NCI-H526 (cell line): ENCODE results near the gene PDSS2.
"Not testable (repeated sequence)": the region's sequence is repeated elsewhere in the genome, so short reads cannot be mapped to it uniquely, and the experiment has no call there.

Source experiments
- DNase-seq, 2 experiments: peaks; one replicate each; lab custom pipeline; 2025; lab: John Stamatoyannopoulos, UW

PDSS2 gene

GRCh38 chr6:107161521-107161920 lies 297.8 kb downstream of the PDSS2 start:
- no peak for DNase-seq

GRCh38 chr6:107156617-107157016 lies 302.7 kb downstream of the PDSS2 start:
- no peak for DNase-seq

DNA sequence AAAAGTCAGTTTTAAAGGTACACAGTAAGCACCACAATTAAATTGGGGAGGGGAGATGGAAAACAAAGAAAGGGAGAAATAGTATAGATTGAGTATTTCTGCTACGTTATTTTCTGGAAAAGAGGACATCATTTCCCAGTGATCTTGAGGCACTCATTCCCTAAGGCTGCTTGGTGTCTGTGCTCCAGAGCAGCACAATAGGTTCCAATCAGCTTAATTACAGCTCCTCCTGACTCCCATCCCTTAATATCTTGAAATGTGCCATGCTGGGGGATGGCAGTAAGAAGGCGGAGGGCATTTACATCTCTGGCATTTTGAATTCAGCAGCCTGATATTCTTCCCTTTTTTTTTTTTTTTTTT lies 304.6 kb downstream of the PDSS2 start:
- DNase-seq, result no peak

GRCh38 chr6:107154131-107154800 lies 305.1 kb downstream of the PDSS2 start:
- no peak for DNase-seq

DNA sequence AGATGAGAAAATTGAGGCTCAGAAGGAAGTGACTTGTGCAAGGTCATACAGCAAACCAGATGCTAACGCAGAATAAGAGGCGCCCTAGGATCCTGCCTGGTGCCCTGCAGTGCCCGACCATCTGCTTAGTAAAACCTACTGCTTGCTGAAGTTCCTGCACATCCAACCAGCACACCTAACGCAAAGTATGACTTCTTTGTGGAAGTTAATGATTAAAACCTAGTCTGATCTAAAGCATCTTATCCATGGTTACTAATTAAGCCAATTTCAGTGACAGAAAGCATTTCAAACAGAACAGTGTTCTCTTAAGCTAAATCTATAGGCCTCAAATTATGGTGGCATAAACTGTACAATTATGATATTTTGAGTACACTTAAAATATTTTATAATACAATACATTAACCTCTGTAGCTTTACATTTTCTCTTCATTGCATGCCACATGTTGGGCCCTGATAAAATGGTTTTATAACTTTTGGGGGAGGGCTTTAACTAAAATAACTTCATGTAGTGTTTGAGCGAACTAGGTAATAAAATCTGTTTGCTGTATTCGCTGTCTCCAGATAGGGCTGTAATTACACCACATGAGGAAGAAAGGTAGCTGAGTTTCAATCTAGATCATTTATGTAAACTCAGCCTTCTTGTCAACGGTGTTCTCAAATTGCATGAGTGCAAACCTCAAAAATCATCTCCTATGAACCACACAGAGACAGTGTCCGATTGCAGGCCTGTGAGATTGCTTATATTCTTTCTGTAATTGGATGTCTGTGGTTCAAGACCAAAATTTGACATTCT lies 306.5 kb downstream of the PDSS2 start:
- DNase-seq, result peak; percentile 14 to 59

GRCh38 chr6:107144666-107145065 lies 314.7 kb downstream of the PDSS2 start:
- no peak for DNase-seq

DNA sequence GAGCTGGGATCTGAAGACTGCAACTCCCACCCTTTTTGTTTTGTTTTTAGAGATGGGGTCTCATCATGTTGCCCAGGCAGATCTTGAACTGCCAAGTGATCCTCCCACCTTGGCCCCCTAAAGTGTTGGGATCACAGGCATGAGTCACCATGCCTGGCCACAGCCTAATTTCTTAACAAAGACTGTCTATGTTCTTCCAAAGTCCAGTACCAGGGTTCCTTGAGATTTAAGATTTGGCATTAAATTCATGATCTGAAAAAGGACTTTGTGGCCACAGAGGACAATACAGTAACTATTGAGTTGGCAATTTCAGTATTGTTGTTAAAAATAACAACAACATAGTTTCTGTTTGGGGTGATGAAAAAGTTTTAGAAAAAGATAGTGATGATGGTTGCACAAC lies 315.4 kb downstream of the PDSS2 start:
- no peak for DNase-seq

DNA sequence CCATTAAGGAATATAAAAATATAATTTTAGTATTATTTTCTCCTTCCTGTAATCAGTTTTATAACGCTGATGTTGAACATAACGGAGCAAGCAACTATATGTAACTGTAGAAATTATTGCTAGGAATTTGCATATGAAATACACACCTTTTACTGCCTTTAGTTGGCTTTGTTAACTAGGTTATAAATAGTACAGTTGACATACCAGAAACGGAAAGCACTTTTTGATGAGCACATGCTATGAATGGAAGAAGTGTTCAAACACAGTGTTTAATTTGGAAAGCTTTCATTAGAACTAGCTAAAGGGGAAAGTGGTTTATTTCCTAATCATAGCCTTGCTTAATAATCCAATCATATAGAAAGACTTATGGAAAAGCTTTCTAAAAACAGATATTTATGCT lies 318.8 kb downstream of the PDSS2 start:
- peak; percentile 12 to 44 for DNase-seq

- DNase-seq, result not testable (repeated sequence)
Measured at GRCh38 chr6:107136324-107136723, 323.0 kb downstream of the PDSS2 start.

- DNase-seq, result not testable (repeated sequence)
Measured at GRCh38 chr6:107135048-107135680, 324.2 kb downstream of the PDSS2 start.

- peak; percentile 7 to 45 for DNase-seq
Measured at GRCh38 chr6:107132330-107132954, 326.9 kb downstream of the PDSS2 start.

GRCh38 chr6:107129370-107129925 lies 329.9 kb downstream of the PDSS2 start:
- DNase-seq, result peak in 1 of 2 experiments; percentile 28

- DNase-seq, result no peak
Measured at GRCh38 chr6:107128577-107128976, 330.8 kb downstream of the PDSS2 start.

- no peak for DNase-seq
Measured at GRCh38 chr6:107128175-107128574, 331.2 kb downstream of the PDSS2 start.

DNA sequence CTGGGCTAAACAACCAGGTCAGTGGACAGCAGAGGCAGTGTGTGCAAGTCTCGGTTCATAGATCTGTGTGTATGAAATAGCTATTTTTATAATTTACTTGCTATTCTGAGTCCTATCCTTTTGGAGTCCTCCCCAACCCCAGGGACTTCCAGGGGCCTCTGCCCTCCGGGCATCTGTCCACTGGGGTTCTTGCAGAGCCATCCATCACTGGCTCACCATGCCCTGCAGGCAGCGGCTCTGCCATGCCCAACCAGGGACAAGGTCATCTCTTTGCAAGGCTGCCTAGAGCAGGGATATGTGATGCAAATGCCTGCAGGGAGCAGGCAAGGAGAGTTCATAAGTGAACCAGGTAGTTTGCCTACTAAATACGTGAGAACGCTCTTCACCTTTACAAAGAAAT lies 333.6 kb downstream of the PDSS2 start:
- DNase-seq, result peak in 1 of 2 experiments; percentile 43

GRCh38 chr6:107124934-107125348 lies 334.4 kb downstream of the PDSS2 start:
- DNase-seq, result peak; percentile 48 to 70

DNA sequence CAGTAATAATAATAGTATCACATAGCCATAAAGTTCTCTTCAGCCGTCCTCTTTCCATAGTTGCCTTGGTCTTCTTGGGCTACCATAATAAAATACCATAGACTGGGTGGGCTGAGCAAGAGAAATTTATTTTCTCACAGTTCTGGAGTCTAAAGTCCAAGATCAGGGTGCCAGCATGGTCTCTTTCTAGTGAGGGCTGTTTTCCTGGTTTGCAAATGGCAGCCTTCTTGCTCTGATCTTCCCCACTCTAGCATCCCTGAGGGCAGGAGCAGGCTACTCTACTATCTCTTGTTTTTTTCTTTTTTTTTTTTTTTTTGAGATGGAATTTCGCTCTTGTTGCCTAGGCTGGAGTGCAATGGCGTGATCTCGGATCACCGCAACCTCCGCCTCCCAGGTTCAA lies 335.9 kb downstream of the PDSS2 start:
- no peak for DNase-seq

- no peak for DNase-seq
Measured at GRCh38 chr6:107122748-107123147, 336.6 kb downstream of the PDSS2 start.

DNA sequence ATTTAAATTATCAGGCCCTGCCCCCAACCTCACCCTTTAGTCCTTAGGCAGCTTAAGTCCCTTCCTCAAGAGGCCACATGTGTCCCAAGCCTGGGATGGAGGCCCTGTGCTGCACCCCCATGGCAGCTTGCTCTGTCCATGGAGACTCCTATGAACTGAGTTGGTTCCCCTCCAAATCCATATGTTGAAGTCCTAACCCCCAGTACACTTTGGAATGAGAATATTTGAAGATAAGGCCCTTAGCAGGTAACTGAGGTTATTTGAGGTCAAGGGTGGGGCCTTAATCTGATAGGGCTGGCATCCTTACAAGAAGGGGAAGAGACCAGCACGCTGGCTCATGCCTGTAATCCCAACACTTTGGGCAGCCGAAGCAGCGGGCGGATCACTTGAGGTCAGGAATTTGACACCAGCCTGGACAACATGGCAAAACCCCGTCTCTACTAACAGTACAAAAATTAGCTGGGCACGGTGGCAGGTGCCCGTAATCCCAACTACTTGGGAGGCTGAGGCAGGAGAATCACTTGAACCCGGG lies 337.3 kb downstream of the PDSS2 start:
- DNase-seq, result no peak

DNA sequence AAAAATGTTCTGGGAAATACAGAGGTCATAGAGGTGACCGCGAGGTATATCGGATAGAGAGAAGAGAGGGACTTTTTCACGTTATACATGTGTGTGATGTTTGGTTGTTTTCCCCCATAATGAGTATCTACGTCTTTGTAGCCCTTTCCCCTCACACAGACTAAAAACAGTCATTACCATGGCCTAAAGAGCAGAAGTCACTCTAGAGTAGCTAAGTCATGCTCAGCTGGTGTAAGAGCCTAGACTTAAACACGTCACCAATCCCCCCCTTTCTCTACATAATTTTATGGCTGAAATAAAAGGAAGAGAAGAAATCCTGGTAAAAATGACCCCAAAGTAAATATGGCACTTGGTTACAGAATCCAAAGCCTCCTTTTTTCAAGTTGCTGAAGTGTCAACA lies 338.1 kb downstream of the PDSS2 start:
- DNase-seq, result no peak

GRCh38 chr6:107120404-107120803 lies 339.0 kb downstream of the PDSS2 start:
- DNase-seq, result no peak

- DNase-seq, result no peak
Measured at GRCh38 chr6:107118976-107119375, 340.4 kb downstream of the PDSS2 start.
